OCI-LY3 (cell line): ENCODE measurements around the gene USH2A.

Experiments used
- H2AFZ ChIP-seq: fragments of 200-600, 300-600 bp; shearing (Covaris generic); 2 replicates; pipeline ENCODE4 v1.6.0; 2014; ENCODE audit warnings: antibody characterized with exemption, low read depth, low read length
- H3K27ac ChIP-seq: fragments of 200-600, 300-600 bp; sonication (generic); 2 replicates; pipeline ENCODE4 v1.5.1; 2014; ENCODE audit warnings: mild to moderate bottlenecking, low read length, moderate library complexity, mixed read lengths
- H3K27me3 ChIP-seq: fragments of 200-600, 300-600 bp; sonication (generic); 2 replicates; pipeline ENCODE4 v1.6.1; 2014; ENCODE audit warnings: low read depth, low read length, mixed read lengths
- H3K36me3 ChIP-seq: fragments of 200-600, 300-600 bp; sonication (generic); replicated peaks from 2 replicates; pipeline ENCODE3; 2014; ENCODE audit warnings: low read depth, low read length, mixed read lengths
- H3K4me1 ChIP-seq: fragments of 300-600, 200-600 bp; sonication (generic); 2 replicates; pipeline ENCODE4 v1.6.1; 2014; ENCODE audit warnings: low read length, mixed read lengths
- H3K4me2 ChIP-seq: fragments of 200-600, 300-600 bp; sonication (generic); 2 replicates; pipeline ENCODE4 v1.6.1; 2014; ENCODE audit warnings: low read length, mixed read lengths
- H3K4me3 ChIP-seq: fragments of 300-600, 200-600 bp; sonication (generic); 2 replicates; pipeline ENCODE4 v1.5.1; 2014; ENCODE audit warnings: antibody characterized with exemption, mild to moderate bottlenecking, low read length, moderate library complexity
- H3K79me2 ChIP-seq: fragments of 300-600, 200-600 bp; shearing (Covaris generic); 2 replicates; pipeline ENCODE4 v1.6.1; 2014; ENCODE audit warnings: mild to moderate bottlenecking, low read length, mixed read lengths
- H3K9ac ChIP-seq: fragments of 300-600, 200-600 bp; shearing (Covaris generic); 2 replicates; pipeline ENCODE4 v1.6.0; 2014; ENCODE audit warnings: mild to moderate bottlenecking, low read length, moderate library complexity
- H3K9me3 ChIP-seq: fragments of 200-600, 300-600 bp; shearing (Covaris generic); 2 replicates; pipeline ENCODE4 v1.6.1; 2014; ENCODE audit warnings: low read length, mixed read lengths; ENCODE audit not compliant: insufficient read depth
- H4K20me1 ChIP-seq: fragments of 200-600, 300-600 bp; sonication (generic); 2 replicates; pipeline ENCODE4 v1.6.1; 2016; ENCODE audit warnings: low read length, mixed read lengths; ENCODE audit not compliant: insufficient read depth
- CTCF ChIP-seq: fragments of 200-600, 300-600 bp; sonication (generic); IDR thresholded peaks from 2 replicates; pipeline ENCODE4 v1.5.1; 2014; ENCODE audit warnings: antibody characterized with exemption, low read length, low read depth
- EZH2phosphoT487 ChIP-seq: fragments of 200-600 bp; shearing (Covaris generic); IDR thresholded peaks from 2 replicates; pipeline ENCODE4 v1.6.1; 2018; ENCODE audit warnings: antibody characterized with exemption, mixed run types, low read depth

Gene USH2A

GRCh38 chr1:215768303-215768702 is 654.9 kb downstream of the USH2A start:
- Histone ChIP-seq H3K79me2 (no peaks in the 10 kb centered on the region), H3K9ac (no peak overlapping the region), H3K27me3 (no peaks in the 10 kb centered on the region), H3K4me1 (no peaks in the 10 kb centered on the region), H3K27ac (no peak overlapping the region), H3K4me2 (no peak overlapping the region), H3K9me3 (no peaks in the 10 kb centered on the region), H3K36me3 (no peaks in the 10 kb centered on the region), H2AFZ (no peak overlapping the region), H4K20me1 (no peaks in the 10 kb centered on the region), H3K4me3 (no peak overlapping the region)
- no peak for TF ChIP-seq CTCF
- no peak for TF ChIP-seq EZH2phosphoT487

- TF ChIP-seq EZH2phosphoT487 (no peak), CTCF (no peak)
- no peaks in the 10 kb centered on the region for H3K27me3 ChIP-seq
- H3K4me3 ChIP-seq, result no peak overlapping the region
- H3K36me3 ChIP-seq, result no peaks in the 10 kb centered on the region
- no peaks in the 10 kb centered on the region for H4K20me1 ChIP-seq
- H3K27ac ChIP-seq, result no peak overlapping the region
- H2AFZ ChIP-seq, result no peak overlapping the region
- H3K4me1 ChIP-seq, result no peaks in the 10 kb centered on the region
- H3K79me2 ChIP-seq, result no peaks in the 10 kb centered on the region
- no peak overlapping the region for H3K9ac ChIP-seq
- H3K9me3 ChIP-seq, result no peaks in the 10 kb centered on the region
- no peak overlapping the region for H3K4me2 ChIP-seq
Measured at GRCh38 chr1:215767761-215768160, 655.5 kb downstream of the USH2A start.

GRCh38 chr1:215766521-215766920 is 656.7 kb downstream of the USH2A start:
- Histone ChIP-seq H3K79me2 (no peaks in the 10 kb centered on the region), H3K9ac (no peak overlapping the region), H3K4me1 (no peaks in the 10 kb centered on the region), H3K4me3 (no peak overlapping the region), H2AFZ (no peak overlapping the region), H3K4me2 (no peak overlapping the region), H3K36me3 (no peaks in the 10 kb centered on the region), H3K9me3 (no peaks in the 10 kb centered on the region), H3K27ac (no peak overlapping the region), H3K27me3 (no peaks in the 10 kb centered on the region), H4K20me1 (no peaks in the 10 kb centered on the region)
- TF ChIP-seq EZH2phosphoT487, result no peak
- no peak for TF ChIP-seq CTCF

- Histone ChIP-seq H3K9ac (no peak overlapping the region), H3K4me2 (no peak overlapping the region), H3K9me3 (no peaks in the 10 kb centered on the region), H3K27me3 (no peaks in the 10 kb centered on the region), H3K27ac (no peak overlapping the region), H4K20me1 (no peaks in the 10 kb centered on the region), H2AFZ (no peak overlapping the region), H3K79me2 (no peaks in the 10 kb centered on the region), H3K4me1 (no peaks in the 10 kb centered on the region), H3K36me3 (no peaks in the 10 kb centered on the region), H3K4me3 (no peak overlapping the region)
- TF ChIP-seq CTCF, result no peak
- TF ChIP-seq EZH2phosphoT487, result no peak
Measured at GRCh38 chr1:215765833-215766232, 657.4 kb downstream of the USH2A start.
